Activated CD8-positive, alpha-beta memory T cell treated with anti-CD3 and anti-CD28 coated beads for 1 hour (primary cell): ENCODE results near the gene MYH14.

Experiments used
- DNase-seq, 2 donors: peaks; one replicate each; pipeline ENCODE4 v3.0.0-alpha.2; 2020; ENCODE audit warnings: low read depth in 1 of 2; ENCODE audit errors: extremely low read depth in 1 of 2

Gene MYH14

DNA sequence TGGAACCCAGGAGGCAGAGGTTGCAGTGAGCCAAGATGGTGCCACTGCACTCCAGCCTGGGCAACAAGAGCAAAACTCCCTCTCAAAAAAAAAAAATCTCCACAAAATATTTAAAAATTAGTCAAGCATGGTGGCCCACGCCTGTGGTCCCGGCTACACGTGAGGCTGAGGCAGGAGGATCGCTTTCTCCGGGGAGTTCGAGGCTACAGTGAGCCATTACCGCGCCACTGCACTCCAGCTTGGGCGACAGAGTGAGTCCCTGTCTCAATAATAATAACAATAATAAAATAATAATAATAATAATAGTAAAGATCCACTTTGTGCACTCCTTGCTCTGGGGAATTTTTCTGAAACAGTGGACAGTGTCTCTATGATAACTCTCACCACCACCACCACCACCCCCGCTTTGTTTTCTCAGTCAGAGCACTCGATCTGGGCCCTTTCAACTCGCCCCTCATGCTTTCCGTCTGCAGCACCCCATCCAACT, 153.3 kb downstream of the MYH14 start:
- no peak for DNase-seq

- DNase-seq = peak; percentile 71 to 81
Measured at GRCh38 chr19:50357178-50358100, 154.0 kb downstream of the MYH14 start.

DNA sequence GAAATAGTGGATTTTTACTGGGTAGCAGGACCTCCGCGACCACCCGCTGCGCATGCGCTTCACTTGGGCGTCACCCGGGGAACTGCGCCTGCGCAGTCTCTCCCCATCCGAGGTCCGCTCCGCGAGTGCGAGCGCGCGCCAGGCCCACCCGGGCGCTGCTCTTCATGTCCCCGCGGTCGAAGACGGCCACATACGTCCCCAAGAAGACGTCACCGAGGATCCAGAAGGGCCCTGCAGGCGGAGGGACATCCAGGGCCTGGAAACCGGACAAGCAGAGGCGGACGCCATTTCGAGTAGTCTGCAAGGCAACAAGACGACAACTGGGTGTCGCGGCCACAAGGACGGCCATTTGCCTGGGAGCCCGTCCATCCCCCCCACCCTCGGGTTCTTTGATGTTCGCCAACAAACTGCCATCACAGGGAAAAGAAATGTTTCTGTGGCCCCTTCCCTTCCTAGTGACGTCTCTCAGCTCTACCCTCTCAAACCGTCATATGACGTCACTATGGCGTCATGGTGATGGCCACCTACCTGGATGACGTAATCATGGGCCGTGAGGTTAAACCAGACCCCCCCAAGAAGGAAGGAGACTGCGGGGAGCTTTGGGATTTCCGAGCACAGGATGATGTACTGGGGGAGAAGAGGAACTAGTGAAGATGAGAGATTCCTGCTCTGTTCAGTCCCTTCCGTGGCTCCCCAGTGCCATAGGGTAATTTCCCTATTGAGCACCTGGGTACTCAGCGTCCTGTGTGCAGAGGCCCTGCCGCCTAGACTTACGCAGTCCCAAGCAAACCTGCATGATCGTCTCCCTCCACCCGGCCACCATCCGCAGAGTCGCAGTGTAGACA, 155.3 kb downstream of the MYH14 start:
- DNase-seq = peak; percentile 38 to 73

DNA sequence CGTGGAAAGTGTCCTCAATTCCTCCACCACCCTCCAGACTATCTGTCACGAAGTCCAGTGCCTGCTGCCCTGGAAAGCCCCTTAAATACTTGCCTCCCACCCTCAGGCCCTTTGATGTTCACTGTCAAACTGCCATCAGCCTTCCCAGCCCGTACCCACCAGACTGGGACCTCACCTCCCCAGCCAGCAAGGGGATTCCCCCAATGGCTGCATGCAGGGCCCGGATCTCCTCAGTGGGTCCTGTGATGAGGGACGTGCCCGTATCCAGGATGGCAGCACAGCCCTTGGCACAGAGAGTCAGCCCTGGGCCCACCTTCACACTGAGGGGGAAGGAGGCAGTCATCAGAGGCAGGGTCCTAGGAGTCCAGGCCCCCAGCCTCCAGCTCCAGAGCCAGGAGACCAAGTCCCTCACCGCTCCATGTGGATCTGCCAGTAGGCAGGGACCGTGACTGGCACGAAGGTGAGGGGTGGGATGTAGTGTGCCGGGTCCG, 156.0 kb downstream of the MYH14 start:
- no peak for DNase-seq
